SK-N-SH (cell line): ENCODE data around the gene TTC28. TPM values are rescaled to one million over a fixed set of nuclear protein-coding genes. Genes with fewer than 3 reads are reported as not detected.
"Not testable (repeated sequence)": the region's sequence is repeated elsewhere in the genome, so short reads cannot be mapped to it uniquely, and the experiment has no call there.

Source experiments
- CTCF ChIA-PET: fragments of 300-600, 350-600 bp; formaldehyde crosslinking; extraction: SDS; loops from one replicate; lab custom pipeline; 2021; lab: Yijun Ruan, JAX
- POLR2A ChIA-PET: fragments of 350-600 bp; sonication (Branson Sonifier 250); formaldehyde crosslinking; extraction: SDS; loops from one replicate; lab custom pipeline; 2020; ENCODE audit warnings: antibody characterized with exemption, inconsistent platforms; lab: Yijun Ruan, JAX
- DNase-seq: peaks from one replicate; pipeline ENCODE4 v3.0.0; 2012
- H2AFZ ChIP-seq: fragments of 200-600 bp; sonication (generic); 2 replicates; pipeline ENCODE4 v1.8.1; 2016; ENCODE audit warnings: antibody characterized with exemption, mild to moderate bottlenecking, low read depth
- H3F3A ChIP-seq: fragments of 200-600 bp; sonication (generic); replicated peaks from 2 replicates; pipeline ENCODE3; 2016; ENCODE audit warnings: antibody characterized with exemption, mild to moderate bottlenecking; ENCODE audit not compliant: insufficient read depth
- H3K27ac ChIP-seq, 2 experiments: fragments of 200-500 bp in 1 of 2; fragments of 200-600 bp in 1 of 2; sonication (Bioruptor generic) in 1 of 2; sonication (generic), shearing (Covaris generic) in 1 of 2; 2 replicates each; pipeline versions ENCODE4 v1.5.1 to v1.6.1; 2014 to 2016; ENCODE audit warnings: low read depth in 2 of 2, inconsistent platforms in 1 of 2, low read length in 1 of 2, mild to moderate bottlenecking in 1 of 2, mixed read lengths in 1 of 2
- H3K27me3 ChIP-seq: fragments of 200-600 bp; sonication (generic), shearing (Covaris generic); 2 replicates; pipeline ENCODE4 v1.6.1; 2016; ENCODE audit warnings: mixed run types; ENCODE audit not compliant: insufficient read depth
- H3K36me3 ChIP-seq, 2 experiments: fragments of 200-500 bp in 1 of 2; fragments of 200-600 bp in 1 of 2; sonication (Bioruptor generic) in 1 of 2; sonication (generic) in 1 of 2; replicated peaks in 1 of 2; 2 replicates each; pipeline versions ENCODE3 to v1.5.1; 2014 to 2016; ENCODE audit warnings: low read length in 1 of 2, mild to moderate bottlenecking in 1 of 2; ENCODE audit not compliant: insufficient read depth in 2 of 2, control insufficient read depth in 1 of 2
- H3K4me1 ChIP-seq, 2 experiments: fragments of 200-500 bp in 1 of 2; fragments of 200-600 bp in 1 of 2; sonication (Bioruptor generic) in 1 of 2; sonication (generic), shearing (Covaris generic) in 1 of 2; 2 replicates each; pipeline versions ENCODE4 v1.5.1 to v1.6.1; 2014 to 2016; ENCODE audit warnings: low read depth in 1 of 2, low read length in 1 of 2, mixed run types in 1 of 2; ENCODE audit not compliant: insufficient read depth in 2 of 2, control insufficient read depth in 1 of 2
- H3K4me2 ChIP-seq: fragments of 200-600 bp; sonication (generic), shearing (Covaris generic); 2 replicates; pipeline ENCODE4 v1.6.1; 2017; ENCODE audit warnings: mixed run types
- H3K4me3 ChIP-seq, 2 experiments: fragments of 200-500 bp in 1 of 2; fragments of 200-600 bp in 1 of 2; sonication (Bioruptor generic) in 1 of 2; sonication (generic), shearing (Covaris generic) in 1 of 2; 2 replicates each; pipeline versions ENCODE4 v1.5.1 to v1.8.1; 2014 to 2016; ENCODE audit warnings: low read depth in 2 of 2, inconsistent platforms in 1 of 2, low read length in 1 of 2, mild to moderate bottlenecking in 1 of 2, mixed read lengths in 1 of 2, moderate library complexity in 1 of 2
- H3K79me2 ChIP-seq: fragments of 200-600 bp; sonication (generic); 2 replicates; pipeline ENCODE4 v1.8.1; 2017; ENCODE audit warnings: mild to moderate bottlenecking; ENCODE audit not compliant: insufficient read depth
- H3K9ac ChIP-seq: fragments of 200-600 bp; sonication (generic); 2 replicates; pipeline ENCODE4 v1.6.1; 2017; ENCODE audit warnings: mixed run types
- H3K9me2 ChIP-seq: fragments of 200-600 bp; sonication (generic); 2 replicates; pipeline ENCODE4 v1.6.1; 2017; ENCODE audit warnings: mixed run types
- H3K9me3 ChIP-seq: fragments of 200-600 bp; sonication (generic); 2 replicates; pipeline ENCODE4 v1.6.1; 2017; ENCODE audit warnings: mixed run types, mild to moderate bottlenecking, moderate library complexity
- H4K20me1 ChIP-seq: fragments of 200-600 bp; sonication (generic); 2 replicates; pipeline ENCODE4 v1.6.1; 2017; ENCODE audit warnings: mild to moderate bottlenecking, mixed run types; ENCODE audit not compliant: insufficient read depth
- CHD2 ChIP-seq: fragments of 150-350 bp; IDR thresholded peaks from 2 replicates; pipeline ENCODE4 v1.6.1; 2018; ENCODE audit warnings: low read length; ENCODE audit not compliant: partially characterized antibody
- ELF1 ChIP-seq: IDR thresholded peaks from 2 replicates; pipeline ENCODE4 v1.4.0; 2012
- EZH2phosphoT487 ChIP-seq: fragments of 200-600 bp; sonication (generic); IDR thresholded peaks from 2 replicates; pipeline ENCODE4 v1.6.1; 2017; ENCODE audit warnings: low read depth, mixed run types, mild to moderate bottlenecking, antibody characterized with exemption, moderate library complexity, borderline replicate concordance
- FOSL2 ChIP-seq: IDR thresholded peaks from 2 replicates; pipeline ENCODE4 v1.4.0; 2012; ENCODE audit warnings: low read depth, mild to moderate bottlenecking, moderate library complexity, borderline replicate concordance
- FOXJ3 ChIP-seq: sonication (generic); formaldehyde crosslinking; IDR thresholded peaks from 2 replicates; pipeline ENCODE4 v1.5.1; 2020; ENCODE audit warnings: mild to moderate bottlenecking, missing genetic modification reagents
- GATA2 ChIP-seq: sonication (generic); formaldehyde crosslinking; IDR thresholded peaks from 2 replicates; pipeline ENCODE4 v1.5.0; 2020; ENCODE audit warnings: mild to moderate bottlenecking, missing genetic modification reagents
- JUND ChIP-seq: IDR thresholded peaks from 2 replicates; pipeline ENCODE4 v1.4.0; 2012
- MEF2A ChIP-seq: IDR thresholded peaks from 2 replicates; pipeline ENCODE4 v1.4.0; 2012; ENCODE audit warnings: low read depth, borderline replicate concordance
- NFIC ChIP-seq: IDR thresholded peaks from 2 replicates; pipeline ENCODE4 v1.4.0; 2012; ENCODE audit warnings: borderline replicate concordance
- POLR2AphosphoS5 ChIP-seq: IDR thresholded peaks from 2 replicates; pipeline ENCODE4 v1.6.1; 2012; ENCODE audit warnings: low read depth, low read length
- RAD21 ChIP-seq: IDR thresholded peaks from 2 replicates; pipeline ENCODE4 v1.6.1; 2012; ENCODE audit warnings: mild to moderate bottlenecking, low read length
- RCOR1 ChIP-seq: fragments of 150-350 bp; IDR thresholded peaks from 2 replicates; pipeline ENCODE4 v1.6.1; 2017; ENCODE audit warnings: antibody characterized with exemption, low read length
- SMC3 ChIP-seq: IDR thresholded peaks from 2 replicates; pipeline ENCODE4 v1.6.1; 2012; ENCODE audit warnings: low read depth, low read length, improper control_type of control experiment
- TAF1 ChIP-seq: IDR thresholded peaks from 2 replicates; pipeline ENCODE4 v1.6.1; 2012; ENCODE audit warnings: low read depth, mild to moderate bottlenecking, low read length, moderate library complexity, borderline replicate concordance
- TEAD4 ChIP-seq: IDR thresholded peaks from 2 replicates; pipeline ENCODE4 v1.4.0; 2012; ENCODE audit warnings: mild to moderate bottlenecking, borderline replicate concordance; ENCODE audit not compliant: insufficient read depth
- WGBS: methylation state at CpG from one replicate; pipeline ENCODE4 v1.1.6; 2017; ENCODE audit warnings: low lambda C conversion rate; 5-methylcytosine and 5-hydroxymethylcytosine counted together
- polyA plus RNA-seq, 3 experiments: library from polyadenylated mRNA; depleted of rRNA; stranded (reverse); fragments of >200 nt; gene quantifications; 2 replicates each; pipeline ENCODE4 v1.2.3, GENCODE V29; 2012
- TF ChIP-seq, protein P1 (sequence below): IDR thresholded peaks from 2 replicates; pipeline ENCODE4; 2012
- TF ChIP-seq, protein P2 (sequence below): fragments of 150-350 bp; IDR thresholded peaks from 2 replicates; pipeline ENCODE4 v1.6.1; 2016; ENCODE audit warnings: mild to moderate bottlenecking, low read depth, low read length
- TF ChIP-seq, protein P3 (sequence below): IDR thresholded peaks from 2 replicates; pipeline ENCODE4 v1.4.0; 2012; ENCODE audit warnings: low read depth, borderline replicate concordance
- TF ChIP-seq, protein P4 (sequence below): IDR thresholded peaks from 2 replicates; pipeline ENCODE4 v1.4.0; 2012; ENCODE audit warnings: low read depth, borderline replicate concordance
- TF ChIP-seq, protein P5 (sequence below): fragments of 200-600 bp; sonication (generic); IDR thresholded peaks from 2 replicates; pipeline ENCODE4 v1.6.1; 2017; ENCODE audit warnings: antibody characterized with exemption, mild to moderate bottlenecking, moderate library complexity

Gene TTC28
- polyA plus RNA-seq, 1 of the 3 experiments (the other 2 are of a cell fraction): 5.9 TPM

GRCh38 chr22:28089541-28089940 is 590.1 kb downstream of the TTC28 start:
- H3K9me2 ChIP-seq, H3F3A ChIP-seq, H3K4me2 ChIP-seq, CTCF ChIA-PET, H2AFZ ChIP-seq, H3K9ac ChIP-seq, H3K27me3 ChIP-seq, H3K4me3 ChIP-seq, POLR2A ChIA-PET, H3K9me3 ChIP-seq, H3K27ac ChIP-seq, H4K20me1 ChIP-seq, H3K79me2 ChIP-seq, DNase-seq: not testable (repeated sequence)
- peaks cover 0 to 17% of the 10 kb centered on the region in 2 experiments; a peak in 2 of 4 replicates for H3K4me1 ChIP-seq
- WGBS: 92% methylated on average over 5 of the region's 5 CpGs
- H3K36me3 ChIP-seq: peaks cover 1 to 17% of the 10 kb centered on the region in 2 experiments

DNA sequence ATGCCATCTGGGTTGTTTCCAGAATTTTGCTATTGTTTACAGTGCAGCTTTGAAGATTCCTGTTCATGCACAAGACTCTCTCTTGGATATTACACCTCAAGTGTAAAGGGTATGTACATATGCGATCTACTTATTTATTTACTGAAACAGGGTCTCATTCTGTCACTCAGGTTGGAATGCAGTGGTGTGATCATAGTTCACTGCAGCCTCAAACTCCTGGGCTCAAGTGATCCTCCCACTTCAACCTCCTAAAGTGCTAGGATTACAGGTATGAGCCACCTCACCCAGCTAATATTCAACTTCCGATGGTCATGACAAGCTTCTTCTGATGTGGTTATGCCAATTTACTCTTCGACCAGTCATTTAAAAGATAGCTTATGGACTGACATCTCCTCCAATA is 602.5 kb downstream of the TTC28 start:
- WGBS: 89% methylated on average over 3 of the region's 3 CpGs
- CTCF ChIA-PET: no interaction called here

More for the DNA sequence above, 602.5 kb downstream of the TTC28 start:
- no peaks in the 10 kb centered on the region for H3K79me2 ChIP-seq
- no peaks in the 10 kb centered on the region for H3K9me3 ChIP-seq
- no peak overlapping the region for H3K9ac ChIP-seq
- H3F3A ChIP-seq: peaks cover 4% of the 10 kb centered on the region
- H4K20me1 ChIP-seq: no peaks in the 10 kb centered on the region
- H3K4me2 ChIP-seq: no peak overlapping the region
- no peaks in the 10 kb centered on the region for H3K9me2 ChIP-seq
- no peaks in the 10 kb centered on the region for H3K27me3 ChIP-seq
- no peak overlapping the region for H2AFZ ChIP-seq
- no peak overlapping the region for H3K4me3 ChIP-seq
- no peak overlapping the region for H3K27ac ChIP-seq
- no peak for TF ChIP-seq ELF1
- no peak for TF ChIP-seq EZH2phosphoT487
- no peak for TF ChIP-seq NFIC
- TF ChIP-seq TEAD4: no peak
- no peak for TF ChIP-seq SMC3
- no peak for TF ChIP-seq MEF2A
- no peak for TF ChIP-seq FOXJ3 (CRISPR knock-in tag)
- no peak for TF ChIP-seq CHD2
- no peak for TF ChIP-seq RAD21
- TF ChIP-seq, protein P1, sequence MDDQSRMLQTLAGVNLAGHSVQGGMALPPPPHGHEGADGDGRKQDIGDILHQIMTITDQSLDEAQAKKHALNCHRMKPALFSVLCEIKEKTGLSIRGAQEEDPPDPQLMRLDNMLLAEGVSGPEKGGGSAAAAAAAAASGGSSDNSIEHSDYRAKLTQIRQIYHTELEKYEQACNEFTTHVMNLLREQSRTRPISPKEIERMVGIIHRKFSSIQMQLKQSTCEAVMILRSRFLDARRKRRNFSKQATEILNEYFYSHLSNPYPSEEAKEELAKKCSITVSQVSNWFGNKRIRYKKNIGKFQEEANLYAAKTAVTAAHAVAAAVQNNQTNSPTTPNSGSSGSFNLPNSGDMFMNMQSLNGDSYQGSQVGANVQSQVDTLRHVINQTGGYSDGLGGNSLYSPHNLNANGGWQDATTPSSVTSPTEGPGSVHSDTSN: no peak
- no peak for TF ChIP-seq GATA2 (CRISPR knock-in tag)
- no peak for TF ChIP-seq FOSL2
- TF ChIP-seq, protein P2, sequence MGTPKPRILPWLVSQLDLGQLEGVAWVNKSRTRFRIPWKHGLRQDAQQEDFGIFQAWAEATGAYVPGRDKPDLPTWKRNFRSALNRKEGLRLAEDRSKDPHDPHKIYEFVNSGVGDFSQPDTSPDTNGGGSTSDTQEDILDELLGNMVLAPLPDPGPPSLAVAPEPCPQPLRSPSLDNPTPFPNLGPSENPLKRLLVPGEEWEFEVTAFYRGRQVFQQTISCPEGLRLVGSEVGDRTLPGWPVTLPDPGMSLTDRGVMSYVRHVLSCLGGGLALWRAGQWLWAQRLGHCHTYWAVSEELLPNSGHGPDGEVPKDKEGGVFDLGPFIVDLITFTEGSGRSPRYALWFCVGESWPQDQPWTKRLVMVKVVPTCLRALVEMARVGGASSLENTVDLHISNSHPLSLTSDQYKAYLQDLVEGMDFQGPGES: no peak
- TF ChIP-seq TAF1: no peak
- no peak for TF ChIP-seq POLR2AphosphoS5
- TF ChIP-seq, protein P3, sequence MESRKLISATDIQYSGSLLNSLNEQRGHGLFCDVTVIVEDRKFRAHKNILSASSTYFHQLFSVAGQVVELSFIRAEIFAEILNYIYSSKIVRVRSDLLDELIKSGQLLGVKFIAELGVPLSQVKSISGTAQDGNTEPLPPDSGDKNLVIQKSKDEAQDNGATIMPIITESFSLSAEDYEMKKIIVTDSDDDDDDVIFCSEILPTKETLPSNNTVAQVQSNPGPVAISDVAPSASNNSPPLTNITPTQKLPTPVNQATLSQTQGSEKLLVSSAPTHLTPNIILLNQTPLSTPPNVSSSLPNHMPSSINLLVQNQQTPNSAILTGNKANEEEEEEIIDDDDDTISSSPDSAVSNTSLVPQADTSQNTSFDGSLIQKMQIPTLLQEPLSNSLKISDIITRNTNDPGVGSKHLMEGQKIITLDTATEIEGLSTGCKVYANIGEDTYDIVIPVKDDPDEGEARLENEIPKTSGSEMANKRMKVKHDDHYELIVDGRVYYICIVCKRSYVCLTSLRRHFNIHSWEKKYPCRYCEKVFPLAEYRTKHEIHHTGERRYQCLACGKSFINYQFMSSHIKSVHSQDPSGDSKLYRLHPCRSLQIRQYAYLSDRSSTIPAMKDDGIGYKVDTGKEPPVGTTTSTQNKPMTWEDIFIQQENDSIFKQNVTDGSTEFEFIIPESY: no peak
- no peak for TF ChIP-seq JUND
- TF ChIP-seq, protein P4, sequence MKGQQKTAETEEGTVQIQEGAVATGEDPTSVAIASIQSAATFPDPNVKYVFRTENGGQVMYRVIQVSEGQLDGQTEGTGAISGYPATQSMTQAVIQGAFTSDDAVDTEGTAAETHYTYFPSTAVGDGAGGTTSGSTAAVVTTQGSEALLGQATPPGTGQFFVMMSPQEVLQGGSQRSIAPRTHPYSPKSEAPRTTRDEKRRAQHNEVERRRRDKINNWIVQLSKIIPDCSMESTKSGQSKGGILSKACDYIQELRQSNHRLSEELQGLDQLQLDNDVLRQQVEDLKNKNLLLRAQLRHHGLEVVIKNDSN: no peak
- TF ChIP-seq RCOR1: no peak
- TF ChIP-seq, protein P5, sequence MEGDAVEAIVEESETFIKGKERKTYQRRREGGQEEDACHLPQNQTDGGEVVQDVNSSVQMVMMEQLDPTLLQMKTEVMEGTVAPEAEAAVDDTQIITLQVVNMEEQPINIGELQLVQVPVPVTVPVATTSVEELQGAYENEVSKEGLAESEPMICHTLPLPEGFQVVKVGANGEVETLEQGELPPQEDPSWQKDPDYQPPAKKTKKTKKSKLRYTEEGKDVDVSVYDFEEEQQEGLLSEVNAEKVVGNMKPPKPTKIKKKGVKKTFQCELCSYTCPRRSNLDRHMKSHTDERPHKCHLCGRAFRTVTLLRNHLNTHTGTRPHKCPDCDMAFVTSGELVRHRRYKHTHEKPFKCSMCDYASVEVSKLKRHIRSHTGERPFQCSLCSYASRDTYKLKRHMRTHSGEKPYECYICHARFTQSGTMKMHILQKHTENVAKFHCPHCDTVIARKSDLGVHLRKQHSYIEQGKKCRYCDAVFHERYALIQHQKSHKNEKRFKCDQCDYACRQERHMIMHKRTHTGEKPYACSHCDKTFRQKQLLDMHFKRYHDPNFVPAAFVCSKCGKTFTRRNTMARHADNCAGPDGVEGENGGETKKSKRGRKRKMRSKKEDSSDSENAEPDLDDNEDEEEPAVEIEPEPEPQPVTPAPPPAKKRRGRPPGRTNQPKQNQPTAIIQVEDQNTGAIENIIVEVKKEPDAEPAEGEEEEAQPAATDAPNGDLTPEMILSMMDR: no peak
- H3K4me1 ChIP-seq: peaks cover 7 to 8% of the 10 kb centered on the region in 2 experiments; a peak in 2 of 4 replicates
- peaks cover 0 to 1% of the 10 kb centered on the region in 2 experiments for H3K36me3 ChIP-seq
- POLR2A ChIA-PET: no interaction called here
- DNase-seq: no peak
